PFSK-1 (cell line): ENCODE data around the gene ZFPM1.

ENCODE experiments used
- POLR2AphosphoS5 ChIP-seq: IDR thresholded peaks from 2 replicates; pipeline ENCODE4 v1.6.1; 2012; ENCODE audit warnings: low read depth, mild to moderate bottlenecking, control low read depth, low read length, moderate library complexity
- REST ChIP-seq, 2 experiments: IDR thresholded peaks; 2 replicates each; pipeline versions ENCODE4 v1.6.1 to v1.8.0; 2011 to 2012; ENCODE audit warnings: low read depth in 2 of 2, low read length in 2 of 2, control low read depth in 1 of 2, inconsistent platforms in 1 of 2, mild to moderate bottlenecking in 1 of 2, moderate library complexity in 1 of 2; ENCODE audit not compliant: insufficient read depth in 1 of 2
- TAF1 ChIP-seq: IDR thresholded peaks from 2 replicates; pipeline ENCODE4 v1.6.1; 2012; ENCODE audit warnings: low read length, control low read depth, borderline replicate concordance; ENCODE audit not compliant: insufficient read depth

DNA sequence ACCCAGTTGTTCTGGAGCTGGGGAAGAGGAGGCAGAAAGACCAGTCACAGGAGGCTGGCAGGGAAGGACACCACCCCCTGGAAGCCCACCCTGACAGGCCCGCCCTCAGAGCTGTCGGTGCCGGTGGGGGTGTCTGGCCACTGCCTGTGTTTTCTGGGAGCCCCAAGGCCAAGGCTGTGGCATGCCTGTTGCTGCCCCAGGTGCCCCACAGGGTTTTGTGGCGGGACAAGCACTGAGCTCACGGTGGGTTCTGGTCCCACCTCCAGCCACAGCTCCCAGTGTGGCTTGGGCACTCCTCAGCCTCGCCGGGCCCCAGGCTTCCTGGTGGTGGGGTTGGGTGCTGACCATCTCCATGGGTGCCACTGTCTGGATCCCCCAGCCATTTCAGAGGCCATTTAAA lies 58.0 kb downstream of the ZFPM1 start:
- TF ChIP-seq POLR2AphosphoS5 (no peak), TAF1 (no peak), REST (IDR thresholded peaks at IDR 0.05; ENCODE audit: insufficient read depth in 1 of 2, low read depth in 2 of 2, low read length in 2 of 2) (no peak)
